NK-92 treated with Interleukin-12 subunit alpha and Interleukin-12 subunit beta, amount 100 ng/mL, for 24 hours (cell line): ENCODE measurements around the gene ADIPOQ.
"Not testable (repeated sequence)": the region's sequence is repeated elsewhere in the genome, so short reads cannot be mapped to it uniquely, and the experiment has no call there.

Experiments used
- DNase-seq: peaks from one replicate; lab custom pipeline; 2025; lab: John Stamatoyannopoulos, UW

Gene ADIPOQ

DNA sequence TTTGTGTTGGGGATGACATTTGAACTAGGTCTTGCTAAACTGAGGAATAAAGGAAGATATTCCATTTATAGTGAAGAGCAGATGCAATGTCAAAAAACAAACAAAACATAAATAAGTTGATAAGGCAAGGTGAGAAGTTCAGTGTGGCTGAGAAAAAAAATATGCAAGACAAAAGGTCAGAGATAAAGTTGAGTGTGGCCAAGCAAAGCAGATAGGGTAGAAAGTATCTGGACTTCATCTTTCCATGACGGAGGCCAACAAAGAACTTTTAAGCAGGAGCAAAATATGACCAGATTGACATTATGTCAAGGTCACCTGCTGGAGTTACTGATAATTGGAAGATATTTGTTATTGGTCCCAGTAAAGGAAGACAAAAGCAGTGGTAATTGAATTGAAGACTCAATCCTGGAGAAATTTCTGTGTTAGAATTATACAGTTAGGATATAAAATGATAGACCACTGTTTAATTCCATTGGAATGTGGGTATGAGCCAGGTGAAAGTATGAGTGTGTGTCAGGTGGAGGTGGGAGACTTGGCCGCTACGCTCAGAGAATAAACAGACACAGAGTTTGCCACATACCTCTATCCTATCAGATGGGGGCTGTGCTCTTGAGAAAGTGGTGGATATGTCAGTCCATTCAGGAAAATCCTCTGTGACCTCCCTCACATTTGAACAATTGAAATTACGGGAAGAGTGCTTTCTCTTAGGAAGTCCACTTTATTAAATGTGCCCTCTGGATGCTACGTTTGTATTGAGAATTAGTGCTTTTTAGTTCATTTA is 28.1 kb downstream of the ADIPOQ start:
- DNase-seq = no peak

DNA sequence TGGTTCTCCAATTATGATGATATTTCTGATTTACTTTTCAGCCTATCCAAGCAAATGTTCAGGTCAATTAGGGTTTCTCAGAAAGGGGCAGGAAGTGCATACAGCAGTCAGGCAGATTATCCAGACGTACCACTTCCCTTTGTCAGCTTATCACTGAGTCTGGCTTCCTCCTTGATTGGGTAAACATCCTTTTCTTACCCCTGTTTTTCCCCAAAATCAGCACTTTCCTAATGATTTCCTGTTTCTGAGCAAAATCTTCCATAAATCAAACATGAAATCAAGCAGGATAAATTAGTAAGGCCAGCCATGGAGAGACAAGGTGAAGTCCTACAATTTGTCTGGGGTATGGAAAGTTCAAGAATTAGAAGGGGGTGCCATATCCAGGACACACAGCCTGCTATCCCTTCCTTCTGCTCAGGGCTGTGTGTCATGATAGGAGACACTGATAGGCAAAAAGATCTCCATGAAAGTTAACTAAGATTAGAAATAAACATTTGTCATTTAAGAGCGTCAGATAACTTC is 29.0 kb downstream of the ADIPOQ start:
- no peak for DNase-seq

DNA sequence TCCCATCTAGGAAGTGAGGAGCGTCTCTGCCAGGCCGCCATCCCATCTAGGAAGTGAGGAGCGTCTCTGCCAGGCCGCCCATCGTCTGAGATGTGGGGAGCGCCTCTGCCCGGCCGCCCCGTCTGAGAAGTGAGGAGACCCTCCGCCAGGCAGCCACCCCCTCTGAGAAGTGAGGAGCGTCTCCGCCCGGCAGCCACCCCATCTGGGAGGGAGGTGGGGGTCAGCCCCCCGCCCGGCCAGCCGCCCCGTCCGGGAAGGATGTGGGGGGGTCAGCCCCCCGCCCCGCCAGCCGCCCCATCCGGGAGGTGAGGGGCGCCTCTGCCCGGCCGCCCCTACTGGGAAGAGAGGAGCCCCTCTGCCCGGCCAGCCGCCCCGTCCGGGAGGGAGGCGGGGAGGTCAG is 31.3 kb downstream of the ADIPOQ start:
- DNase-seq = not testable (repeated sequence)

DNA sequence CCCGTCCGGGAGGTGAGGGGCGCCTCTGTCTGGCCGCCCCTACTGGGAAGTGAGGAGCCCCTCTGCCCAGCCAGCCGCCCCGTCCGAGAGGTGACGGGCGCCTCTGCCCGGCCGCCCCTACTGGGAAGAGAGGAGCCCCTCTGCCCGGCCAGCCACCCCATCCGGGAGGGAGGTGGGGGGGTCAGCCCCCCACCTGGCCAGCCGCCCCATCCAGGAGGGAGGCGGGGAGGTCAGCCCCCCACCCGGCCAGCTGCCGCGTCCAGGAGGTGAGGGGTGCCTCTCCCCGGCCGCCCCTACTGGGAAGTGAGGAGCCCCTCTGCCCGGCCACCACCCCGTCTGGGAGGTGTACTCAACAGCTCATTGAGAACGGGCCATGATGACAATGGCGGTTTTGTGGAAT is 31.7 kb downstream of the ADIPOQ start:
- DNase-seq = not testable (repeated sequence)

DNA sequence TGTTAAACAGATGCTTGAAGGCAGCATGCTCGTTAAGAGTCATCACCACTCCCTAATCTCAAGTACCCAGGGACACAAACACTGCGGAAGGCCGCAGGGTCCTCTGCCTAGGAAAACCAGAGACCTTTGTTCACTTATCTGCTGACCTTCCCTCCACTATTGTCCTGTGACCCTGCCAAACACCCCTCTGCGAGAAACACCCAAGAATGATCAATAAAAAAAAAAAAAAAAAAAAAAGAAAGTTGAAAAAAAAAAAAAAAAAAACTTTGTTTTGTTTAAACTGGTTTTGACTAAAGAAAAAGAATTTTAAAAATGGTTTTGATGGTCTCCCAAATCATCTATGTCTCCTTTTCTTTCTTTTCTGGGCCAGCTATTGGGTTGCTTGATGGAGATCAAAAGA is 32.3 kb downstream of the ADIPOQ start:
- not testable (repeated sequence) for DNase-seq

DNA sequence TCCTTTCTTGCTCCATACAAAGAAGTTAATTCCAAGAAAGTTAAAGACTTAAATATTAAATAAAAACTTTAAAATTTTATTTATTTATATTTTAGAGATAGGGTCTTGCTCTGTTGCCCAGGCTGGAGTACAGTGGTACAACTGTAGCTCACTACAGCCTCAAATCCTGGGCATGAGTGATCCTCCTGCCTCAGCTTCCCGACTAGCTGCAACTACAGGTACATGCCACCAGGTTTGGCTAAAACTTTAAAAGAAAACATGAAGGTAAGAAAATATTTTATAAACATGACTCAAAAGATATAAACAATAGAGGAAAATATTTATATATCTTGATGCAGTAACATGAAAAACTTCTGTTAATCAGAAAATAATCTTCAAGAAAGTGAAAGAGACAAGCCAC is 33.2 kb downstream of the ADIPOQ start:
- DNase-seq = no peak

DNA sequence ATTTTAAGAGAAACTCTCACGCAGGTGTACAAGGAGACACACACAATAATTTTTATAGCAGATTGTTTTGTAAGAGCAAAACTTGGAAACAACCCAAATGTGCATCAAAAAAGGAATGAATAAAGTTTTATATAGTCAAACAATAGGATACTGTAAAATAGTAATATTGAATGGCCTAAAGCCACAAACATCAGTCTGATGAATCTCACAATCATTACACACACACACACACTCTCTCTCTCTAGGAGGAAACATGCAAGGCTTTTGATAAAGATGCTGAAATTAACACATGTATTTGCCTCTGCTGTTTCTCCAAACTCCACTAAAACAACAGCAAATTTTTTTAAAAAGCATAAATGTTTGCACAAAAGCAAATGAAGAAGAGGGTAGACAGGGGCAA is 37.3 kb downstream of the ADIPOQ start:
- DNase-seq = no peak

DNA sequence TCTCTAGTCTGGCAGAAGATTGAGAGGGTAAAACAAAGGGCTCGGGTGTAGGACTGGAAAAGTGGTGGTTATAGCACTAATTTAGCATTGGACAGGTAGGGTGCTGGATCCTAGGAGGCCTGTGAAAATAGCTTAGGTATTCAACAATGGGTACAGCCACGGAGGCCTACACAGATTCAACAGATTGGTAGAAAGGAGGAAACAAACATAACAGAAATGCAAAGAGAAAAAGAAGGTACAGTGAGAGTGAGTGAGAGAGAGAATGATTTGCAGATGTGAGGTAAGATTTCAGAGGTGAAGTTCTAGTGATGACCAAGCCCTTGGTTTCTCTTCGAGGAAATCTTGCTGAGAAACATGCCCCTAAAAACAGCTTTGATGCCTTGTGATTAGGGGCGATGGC is 37.9 kb downstream of the ADIPOQ start:
- DNase-seq = no peak

DNA sequence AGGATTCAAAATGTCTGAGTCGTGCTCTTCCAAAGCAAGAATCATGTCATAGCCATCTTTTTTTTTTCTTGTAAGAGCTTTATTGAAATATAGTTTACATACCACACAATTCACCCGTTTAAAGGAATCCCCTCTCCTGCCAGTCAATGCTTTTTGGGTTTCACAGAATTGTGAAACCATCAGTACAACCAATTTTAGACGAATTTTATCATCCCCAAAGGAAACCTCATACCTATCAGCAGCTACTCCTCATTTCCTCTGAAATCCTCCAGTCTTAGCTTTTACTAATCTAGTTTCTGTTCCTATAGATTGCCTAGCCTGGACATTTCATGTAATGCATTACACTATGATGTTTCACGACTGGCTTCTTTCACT is 39.6 kb downstream of the ADIPOQ start:
- no peak for DNase-seq

DNA sequence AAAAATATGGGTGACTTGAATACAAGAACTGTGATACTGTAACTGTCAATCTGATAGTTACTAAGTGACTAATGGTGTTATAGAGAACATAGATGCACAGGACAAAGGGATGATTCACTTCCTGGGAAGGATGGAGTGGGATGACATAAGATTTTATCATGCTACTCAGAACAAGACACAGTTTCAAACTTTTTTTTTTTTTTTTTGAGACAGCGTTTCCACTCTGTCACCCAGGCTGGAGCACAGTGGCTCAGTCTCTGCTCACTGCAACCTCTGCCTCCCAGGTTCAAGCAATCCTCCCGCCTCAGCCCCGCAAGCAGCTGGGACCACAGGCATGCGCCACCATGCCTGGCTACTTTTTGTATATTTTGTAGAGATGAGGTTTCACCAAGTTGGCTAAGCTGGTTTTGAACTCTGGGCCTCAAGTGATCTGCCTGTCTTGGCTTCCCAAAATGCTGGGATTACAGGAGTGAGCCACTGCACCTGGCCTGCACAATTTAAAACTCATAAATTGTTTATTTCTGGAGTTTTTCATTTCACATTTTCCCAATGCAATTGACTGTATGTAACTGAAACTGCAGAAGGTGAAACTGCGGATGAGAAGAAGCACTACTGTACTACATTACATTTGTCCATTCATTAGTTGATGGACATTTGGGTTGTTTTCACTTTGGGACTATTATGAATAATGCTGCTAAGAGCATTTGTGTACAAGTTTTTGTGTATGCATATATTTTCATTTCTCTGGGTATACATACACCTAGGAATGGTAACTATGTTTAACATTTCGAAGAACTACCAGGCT is 40.6 kb downstream of the ADIPOQ start:
- DNase-seq = peak; percentile 11

DNA sequence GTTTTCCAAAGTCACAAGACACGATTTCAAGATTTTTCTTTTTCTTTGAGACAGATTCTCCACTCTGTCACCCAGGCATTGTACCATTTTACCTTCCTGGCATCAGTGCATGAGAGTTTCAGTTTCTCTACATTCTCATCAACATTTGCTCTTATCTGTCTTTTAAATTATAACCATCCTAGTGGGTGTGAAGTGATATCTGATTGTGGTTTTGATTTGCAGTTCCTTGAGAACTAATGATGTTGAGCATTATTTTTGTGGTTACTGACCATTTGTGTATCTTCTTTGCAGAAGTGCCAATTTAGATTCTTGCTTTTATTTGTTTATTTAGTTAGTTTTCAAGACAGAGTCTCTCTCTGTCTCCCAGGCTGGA is 41.2 kb downstream of the ADIPOQ start:
- no peak for DNase-seq

DNA sequence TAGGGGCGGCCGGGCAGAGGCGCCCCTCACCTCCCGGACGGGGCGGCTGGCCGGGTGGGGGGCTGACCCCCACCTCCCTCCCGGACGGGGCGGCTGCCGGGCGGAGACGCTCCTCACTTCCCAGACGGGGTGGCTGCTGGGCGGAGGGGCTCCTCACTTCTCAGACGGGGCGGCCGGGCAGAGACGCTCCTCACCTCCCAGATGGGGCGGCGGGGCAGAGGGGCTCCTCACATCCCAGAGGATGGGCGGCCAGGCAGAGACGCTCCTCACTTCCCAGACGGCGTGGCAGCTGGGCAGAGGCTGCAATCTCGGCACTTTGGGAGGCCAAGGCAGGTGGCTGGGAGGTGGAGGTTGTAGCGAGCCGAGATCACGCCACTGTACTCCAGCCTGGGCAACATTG is 42.4 kb downstream of the ADIPOQ start:
- not testable (repeated sequence) for DNase-seq

DNA sequence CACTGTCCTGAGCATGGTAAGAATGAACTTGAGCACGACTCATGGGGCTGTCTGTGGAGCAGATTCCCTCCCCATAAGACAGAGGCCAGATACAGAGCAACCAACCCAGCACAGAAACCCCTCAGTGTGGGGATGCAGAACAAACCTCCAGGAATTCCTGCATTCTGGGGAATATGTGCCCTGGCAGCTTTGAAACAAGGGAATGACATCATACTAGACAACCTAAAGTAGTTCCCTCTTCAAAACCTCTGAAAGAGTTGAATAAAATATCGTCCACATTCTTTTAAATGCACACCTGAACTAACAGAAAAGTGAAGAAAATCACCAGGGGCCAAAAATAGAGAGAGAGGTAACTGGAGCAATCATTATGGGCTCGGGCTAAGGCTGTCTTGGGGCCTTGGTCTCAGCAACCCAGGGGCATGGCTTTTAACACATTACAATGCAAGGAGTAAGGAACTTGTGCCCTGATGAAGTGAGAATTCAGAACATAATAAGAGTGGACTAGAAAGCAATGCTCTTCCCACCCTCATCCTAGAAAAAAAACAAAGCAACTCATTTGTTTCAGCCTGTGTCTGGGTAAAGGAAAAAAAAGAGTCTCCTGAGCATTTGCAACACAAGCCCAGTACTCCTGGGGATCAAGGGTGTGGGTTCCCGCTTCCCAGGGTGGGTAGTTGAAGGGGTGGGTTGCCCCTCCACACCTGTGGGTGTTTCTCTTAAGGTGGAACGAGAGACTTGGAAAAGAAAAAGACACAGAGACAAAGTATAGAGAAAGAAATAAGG is 43.9 kb downstream of the ADIPOQ start:
- DNase-seq = no peak

DNA sequence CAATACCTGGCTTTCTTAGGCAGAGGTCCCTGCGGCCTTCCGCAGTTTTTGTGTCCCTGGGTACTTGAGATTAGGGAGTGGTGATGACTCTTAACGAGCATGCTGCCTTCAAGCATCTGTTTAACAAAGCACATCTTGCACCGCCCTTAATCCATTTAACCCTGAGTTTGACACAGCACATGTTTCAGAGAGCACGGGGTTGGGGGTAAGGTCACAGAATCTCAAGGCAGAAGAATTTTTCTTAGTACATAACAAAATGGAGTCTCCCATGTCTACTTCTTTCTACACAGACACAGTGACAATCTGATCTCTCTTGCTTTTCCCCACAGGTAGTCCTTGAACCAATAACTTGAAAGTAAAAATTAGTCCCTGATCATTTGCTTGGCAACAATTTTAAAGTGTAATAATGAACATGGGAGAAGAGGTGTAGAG is 45.0 kb downstream of the ADIPOQ start:
- not testable (repeated sequence) for DNase-seq

DNA sequence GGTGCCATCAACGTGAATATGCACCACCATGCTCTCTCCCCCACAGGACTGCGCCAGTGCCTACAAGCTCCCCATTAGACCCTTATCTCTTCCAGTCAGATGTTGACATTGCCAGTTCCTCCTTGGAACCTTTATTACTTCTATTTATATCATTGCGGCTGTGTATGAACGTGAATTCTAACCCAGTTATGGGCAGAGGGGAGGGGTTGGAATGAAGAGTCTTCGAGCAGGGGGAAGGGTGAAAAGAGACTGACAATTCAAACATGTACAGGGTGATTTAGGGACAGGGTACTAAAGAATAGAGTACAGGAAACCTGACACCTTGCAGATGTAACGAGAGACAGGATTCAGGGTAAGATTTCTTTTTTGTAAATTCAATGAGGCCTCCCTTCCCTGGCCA is 46.1 kb downstream of the ADIPOQ start:
- no peak for DNase-seq

DNA sequence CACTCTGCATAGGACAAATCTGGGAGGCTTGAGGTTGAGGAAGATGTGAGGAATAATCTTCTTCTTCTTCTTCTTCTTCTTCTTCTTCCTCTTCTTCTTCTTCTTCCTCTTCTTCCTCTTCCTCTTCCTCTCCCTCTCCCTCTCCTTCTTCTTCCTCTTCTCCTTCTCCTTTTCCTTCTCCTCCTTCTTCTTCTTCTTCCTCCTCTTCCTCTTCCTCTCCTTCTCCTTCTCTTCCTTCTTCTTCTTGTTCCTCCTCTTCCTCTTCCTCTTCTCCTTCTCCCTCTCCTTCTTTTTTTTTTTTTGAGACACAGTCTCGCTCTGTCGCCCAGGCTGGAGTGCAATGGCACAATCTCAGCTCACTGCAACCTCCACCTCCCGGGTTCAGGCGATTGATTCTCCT is 47.2 kb downstream of the ADIPOQ start:
- DNase-seq = not testable (repeated sequence)

DNA sequence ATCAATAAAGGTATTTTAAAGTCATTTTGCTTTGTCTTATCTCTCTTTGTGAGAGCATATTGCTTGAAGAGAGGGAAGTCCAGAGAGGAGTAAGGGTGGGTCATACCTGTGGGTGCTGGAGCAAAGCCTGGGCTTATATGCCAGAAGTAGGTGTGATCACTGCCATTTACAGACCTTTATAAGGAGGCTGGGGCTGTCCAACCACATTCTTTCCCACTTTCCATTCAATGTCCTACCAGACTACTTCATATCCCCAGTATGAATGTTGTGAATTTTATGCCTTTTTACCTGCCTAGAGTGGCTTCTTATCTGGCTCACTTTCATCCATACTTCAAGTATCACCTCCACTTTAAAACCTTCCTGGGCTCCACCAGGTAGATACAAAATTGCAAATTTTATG is 48.4 kb downstream of the ADIPOQ start:
- DNase-seq = no peak

DNA sequence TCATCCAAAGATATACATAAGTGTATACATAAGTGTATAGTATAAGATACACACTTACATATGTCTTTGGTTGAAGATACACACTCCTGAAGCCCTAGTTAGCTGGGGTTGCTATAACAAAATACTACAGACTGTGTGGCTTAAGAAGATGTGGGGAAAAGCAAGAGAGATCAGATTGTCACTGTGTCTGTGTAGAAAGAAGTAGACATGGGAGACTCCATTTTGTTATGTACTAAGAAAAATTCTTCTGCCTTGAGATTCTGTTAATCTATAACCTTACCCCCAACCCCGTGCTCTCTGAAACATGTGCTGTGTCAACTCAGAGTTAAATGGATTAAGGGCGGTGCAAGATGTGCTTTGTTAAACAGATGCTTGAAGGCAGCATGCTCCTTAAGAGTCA is 50.6 kb downstream of the ADIPOQ start:
- DNase-seq = not testable (repeated sequence)

DNA sequence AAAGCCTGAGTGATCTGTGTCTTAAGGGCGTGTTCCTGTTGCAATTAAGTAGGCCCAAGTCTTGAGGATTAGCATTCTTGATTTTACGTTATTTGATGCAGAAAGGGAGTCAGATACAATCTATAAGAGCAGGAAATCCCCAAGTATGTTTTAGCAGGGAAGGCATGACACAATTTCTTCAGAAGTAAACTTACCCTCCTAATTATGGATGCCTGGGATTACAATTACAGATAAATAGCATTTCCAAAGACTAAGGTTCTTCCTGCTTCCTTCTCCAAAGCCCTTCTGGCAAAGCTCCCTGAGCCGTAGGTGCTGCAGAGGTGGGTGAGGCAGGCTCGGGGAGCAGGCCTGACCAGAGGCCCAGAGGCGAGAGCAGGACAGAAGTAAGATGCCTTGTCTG is 52.9 kb downstream of the ADIPOQ start:
- DNase-seq = no peak

DNA sequence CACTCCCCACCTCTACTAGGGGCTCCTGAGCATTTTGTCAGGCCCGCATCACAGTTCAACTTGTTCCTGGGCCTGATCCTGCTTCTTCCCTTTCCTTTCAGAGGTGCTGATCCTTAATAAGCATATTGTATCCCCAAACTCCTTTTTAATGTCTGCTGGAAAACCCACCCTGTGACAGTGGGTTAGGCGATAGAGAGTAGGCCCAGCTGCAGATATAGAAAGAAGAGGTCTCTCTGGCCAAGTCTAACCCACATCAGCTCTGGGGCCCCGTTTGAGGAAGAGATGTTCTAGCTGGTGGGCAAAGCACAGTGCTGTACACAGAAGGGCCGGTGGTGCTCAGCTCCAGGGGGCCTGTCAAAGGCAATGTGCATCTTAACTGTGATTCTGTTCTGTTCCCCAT is 53.5 kb downstream of the ADIPOQ start:
- no peak for DNase-seq

DNA sequence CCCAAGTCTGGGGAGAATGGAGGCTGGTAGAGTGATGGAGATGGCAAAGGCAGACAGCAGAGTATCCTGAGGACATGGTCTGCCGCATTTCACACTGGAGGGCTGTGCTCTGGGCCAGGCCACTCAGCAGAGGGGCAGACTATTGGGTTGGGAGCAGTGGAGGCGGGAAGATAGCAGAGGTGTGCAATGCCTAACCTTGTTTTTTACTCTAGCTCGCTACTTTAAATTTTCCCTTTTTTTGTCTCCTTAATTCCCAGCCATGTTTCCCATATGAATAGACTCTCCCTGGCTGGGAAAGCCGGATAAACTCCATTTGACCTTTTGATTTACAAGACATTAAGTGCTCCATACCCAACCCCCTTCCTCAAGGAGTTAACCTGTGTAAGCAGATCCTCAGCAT is 54.4 kb downstream of the ADIPOQ start:
- DNase-seq = no peak

DNA sequence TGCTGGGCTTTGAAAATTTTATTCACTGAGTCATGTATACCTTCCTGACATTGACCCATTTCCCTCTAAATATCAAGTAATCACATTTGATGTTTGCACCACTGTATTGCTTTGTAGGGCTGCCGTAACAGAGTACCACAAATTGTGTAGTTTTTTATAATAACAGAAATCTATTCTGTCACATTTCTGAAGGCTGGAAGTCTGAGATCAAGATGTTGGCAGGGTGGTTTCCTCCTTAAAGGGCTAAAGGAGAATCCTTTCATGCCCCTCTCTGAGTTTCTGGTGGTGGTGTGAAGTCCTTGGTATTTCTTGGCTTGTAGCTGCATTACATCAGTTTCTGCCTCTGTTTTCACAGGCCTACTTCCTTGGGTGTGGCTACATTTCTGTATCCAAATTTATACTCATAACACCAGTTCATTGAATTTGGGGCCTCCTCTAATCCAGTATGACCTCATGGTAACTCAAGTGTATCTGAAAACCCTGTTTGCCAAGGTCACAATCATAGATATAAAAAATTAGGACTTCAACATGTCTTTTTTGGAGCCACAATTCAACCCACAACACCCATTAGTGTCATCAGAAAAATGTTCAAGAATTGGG is 58.7 kb downstream of the ADIPOQ start:
- DNase-seq = no peak
